Stimulated activated CD8-positive, alpha-beta memory T cell treated with anti-CD3 and anti-CD28 coated beads, Interleukin-15, amount 100 ng/mL, for 1 hour (primary cell): Measurements from ENCODE around the gene TMEM132D.

Experiments
- DNase-seq: peaks from one replicate; pipeline ENCODE4 v3.0.0-alpha.2; 2020; ENCODE audit warnings: low read depth

The TMEM132D gene

GRCh38 chr12:129723260-129723659 lies 180.6 kb downstream of the TMEM132D start:
- DNase-seq: no peak

GRCh38 chr12:129720618-129721017 lies 183.2 kb downstream of the TMEM132D start:
- no peak for DNase-seq

DNA sequence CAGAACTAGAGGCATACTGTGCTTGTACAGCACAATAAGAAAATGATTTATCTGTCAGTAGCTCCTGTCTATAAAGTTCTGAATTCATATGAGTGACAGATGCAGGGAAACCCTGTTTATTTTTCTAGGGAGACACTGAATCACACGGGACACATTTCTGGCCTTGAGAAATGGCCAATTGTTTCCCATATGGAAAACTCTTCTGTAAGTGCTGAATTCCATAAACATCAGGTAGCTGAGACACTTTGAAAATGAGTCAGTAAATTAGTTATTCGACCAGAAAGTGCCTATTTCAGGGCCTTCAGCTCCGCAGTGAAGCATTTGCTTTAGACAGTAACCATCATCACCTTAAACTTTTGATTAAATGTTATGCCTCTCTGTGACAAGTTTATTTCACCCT lies 184.4 kb downstream of the TMEM132D start:
- DNase-seq: no peak

GRCh38 chr12:129717438-129717837 lies 186.4 kb downstream of the TMEM132D start:
- no peak for DNase-seq

DNA sequence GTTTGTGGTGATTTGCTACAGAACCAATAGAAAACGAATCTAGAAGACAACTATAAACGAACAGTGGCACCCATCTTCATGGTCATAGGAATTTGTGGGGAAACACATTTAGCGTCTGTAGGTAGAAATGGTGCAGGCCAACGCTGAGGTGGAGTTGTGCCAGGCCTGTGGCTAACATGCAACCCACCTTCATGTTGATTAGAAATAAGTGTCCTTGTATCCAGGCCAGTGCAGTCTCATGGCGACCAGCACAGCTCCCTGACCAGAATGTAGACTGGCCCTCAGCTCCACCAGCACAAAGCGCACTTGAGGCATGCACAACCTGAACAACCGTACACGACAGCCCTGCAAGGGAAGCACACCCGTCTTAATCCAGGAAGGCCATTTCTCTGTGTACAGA lies 187.0 kb downstream of the TMEM132D start:
- no peak for DNase-seq

GRCh38 chr12:129706716-129707115 lies 197.1 kb downstream of the TMEM132D start:
- no peak for DNase-seq

DNA sequence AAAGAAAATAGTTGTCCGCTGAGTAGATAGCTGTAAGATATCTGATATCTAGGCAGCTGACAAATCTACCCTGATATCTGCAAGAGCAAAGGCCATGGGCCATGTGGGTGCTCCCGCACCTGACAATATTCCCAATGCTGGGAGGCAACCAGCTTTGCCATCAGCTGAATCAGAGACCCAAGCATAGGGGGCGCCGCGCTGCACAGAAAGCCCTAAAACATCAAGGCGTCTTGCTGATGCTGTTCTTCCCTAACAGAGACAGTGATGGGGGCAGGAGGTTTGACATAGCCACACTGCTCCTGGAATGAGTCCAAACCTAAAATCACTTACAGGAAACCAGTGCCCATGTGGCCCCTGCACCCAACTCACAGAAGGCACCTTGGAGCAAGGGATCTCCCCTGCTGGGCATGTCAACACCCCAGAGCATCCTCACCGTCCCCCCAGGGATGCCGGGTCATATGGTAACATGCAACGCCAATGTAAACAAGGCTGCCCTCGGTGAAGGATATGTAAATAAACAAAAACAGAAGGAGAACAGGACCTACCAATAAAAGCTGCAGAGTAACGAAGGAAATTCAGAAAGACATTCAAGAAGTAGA lies 199.5 kb downstream of the TMEM132D start:
- DNase-seq: no peak

DNA sequence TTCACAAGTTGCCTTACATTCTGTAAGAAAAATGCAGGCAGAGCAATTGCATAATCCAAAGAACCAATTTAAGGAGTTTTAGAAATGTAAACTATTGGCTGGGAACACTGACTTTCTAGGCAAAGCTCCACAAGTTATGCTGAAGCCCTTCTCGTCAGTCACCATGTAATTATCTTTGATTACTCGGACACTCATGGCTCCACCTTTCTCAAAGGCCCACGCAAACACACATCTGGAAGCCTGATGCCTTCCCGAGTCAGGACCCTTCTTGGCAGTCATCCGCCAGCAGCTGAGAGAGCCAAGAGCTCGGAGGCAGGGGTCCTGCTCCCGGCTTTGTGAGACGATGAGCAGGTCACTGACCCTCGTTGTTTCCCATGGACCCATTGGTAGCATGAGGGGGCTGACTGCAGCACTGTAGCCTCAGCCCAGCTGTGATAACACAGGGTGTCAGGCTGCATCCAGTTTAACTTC lies 202.2 kb downstream of the TMEM132D start:
- no peak for DNase-seq

GRCh38 chr12:129700036-129700435 lies 203.8 kb downstream of the TMEM132D start:
- DNase-seq: no peak

- DNase-seq: no peak
Observed at GRCh38 chr12:129696926-129697325, 206.9 kb downstream of the TMEM132D start.

- no peak for DNase-seq
Observed at GRCh38 chr12:129696405-129696804, 207.4 kb downstream of the TMEM132D start.

DNA sequence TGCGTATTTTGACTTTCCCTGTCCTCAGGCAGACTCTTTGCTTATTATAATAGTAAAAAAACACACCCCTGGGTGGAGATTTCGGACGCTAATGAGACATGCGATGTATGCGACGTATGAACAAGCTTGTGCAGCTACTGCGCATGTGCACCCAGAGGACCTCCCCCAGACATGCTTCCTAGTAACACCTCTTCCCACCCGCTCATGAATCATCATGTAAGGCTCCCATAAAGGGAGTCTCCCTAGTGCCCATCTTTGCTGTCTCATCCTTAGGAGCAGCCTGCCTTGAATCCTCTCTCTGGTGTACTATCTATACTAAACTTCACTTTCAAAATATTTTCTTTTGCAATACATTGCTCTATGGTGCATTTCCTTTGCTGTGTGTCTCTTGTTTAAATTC lies 210.1 kb downstream of the TMEM132D start:
- DNase-seq: no peak

DNA sequence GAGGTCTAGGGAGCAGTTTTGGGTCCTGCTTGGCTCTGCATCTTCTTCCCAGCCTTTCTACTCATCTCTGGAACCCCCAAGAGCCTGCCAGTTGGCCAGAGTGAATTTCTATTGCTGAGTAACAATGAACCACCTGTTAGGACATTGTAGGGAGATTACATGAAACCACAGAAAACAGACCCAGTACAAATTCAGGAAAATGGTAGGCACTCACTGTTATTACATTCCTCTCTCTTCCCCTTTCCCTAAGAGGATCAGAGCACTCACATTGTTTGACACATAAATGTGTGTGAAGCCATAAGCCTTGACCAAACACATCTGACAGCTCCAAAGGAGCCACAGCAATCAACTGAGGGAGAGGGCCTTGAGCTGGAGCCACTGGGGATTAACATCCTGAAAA lies 216.1 kb downstream of the TMEM132D start:
- no peak for DNase-seq

GRCh38 chr12:129681830-129682229 lies 222.0 kb downstream of the TMEM132D start:
- no peak for DNase-seq

DNA sequence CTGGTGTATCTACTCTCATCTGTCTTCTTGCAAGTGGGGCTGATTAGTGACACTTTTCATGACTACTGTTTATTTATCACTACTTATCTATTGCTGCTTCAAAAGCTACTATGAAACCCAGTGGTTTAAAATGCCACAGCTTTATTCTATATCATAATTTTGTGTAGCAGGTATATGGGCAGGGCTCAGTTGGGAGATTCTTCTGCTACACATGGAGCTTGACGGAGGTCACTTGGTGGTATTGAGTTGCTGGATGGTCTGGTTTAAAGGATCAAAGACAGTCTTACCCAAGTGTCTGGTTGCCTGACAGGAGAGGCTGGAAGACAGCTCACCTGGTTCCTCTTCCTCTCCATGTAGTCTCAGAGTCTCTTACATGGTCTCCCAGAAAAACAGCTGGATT lies 222.7 kb downstream of the TMEM132D start:
- DNase-seq: no peak

- DNase-seq: no peak
Observed at GRCh38 chr12:129676411-129676810, 227.4 kb downstream of the TMEM132D start.

GRCh38 chr12:129675947-129676346 lies 227.9 kb downstream of the TMEM132D start:
- DNase-seq: no peak

DNA sequence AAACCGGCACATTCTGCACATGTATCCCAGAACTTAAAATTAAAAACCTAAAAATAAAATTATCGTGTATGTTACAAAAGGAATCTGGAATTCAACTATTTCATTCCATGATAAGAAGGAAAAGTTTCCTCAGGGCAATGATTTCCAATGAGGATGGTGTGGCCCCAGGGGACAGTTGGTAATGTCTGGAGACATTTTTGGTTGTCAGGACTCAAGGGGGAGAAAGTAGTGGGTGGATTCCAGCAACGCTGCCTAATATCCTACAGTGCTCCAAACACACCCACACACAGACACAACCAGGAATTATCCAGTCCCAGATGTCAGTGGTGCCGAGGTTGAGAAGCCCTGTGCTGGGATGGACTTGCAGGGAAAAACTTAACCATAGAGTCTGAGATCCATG lies 228.3 kb downstream of the TMEM132D start:
- DNase-seq: no peak

DNA sequence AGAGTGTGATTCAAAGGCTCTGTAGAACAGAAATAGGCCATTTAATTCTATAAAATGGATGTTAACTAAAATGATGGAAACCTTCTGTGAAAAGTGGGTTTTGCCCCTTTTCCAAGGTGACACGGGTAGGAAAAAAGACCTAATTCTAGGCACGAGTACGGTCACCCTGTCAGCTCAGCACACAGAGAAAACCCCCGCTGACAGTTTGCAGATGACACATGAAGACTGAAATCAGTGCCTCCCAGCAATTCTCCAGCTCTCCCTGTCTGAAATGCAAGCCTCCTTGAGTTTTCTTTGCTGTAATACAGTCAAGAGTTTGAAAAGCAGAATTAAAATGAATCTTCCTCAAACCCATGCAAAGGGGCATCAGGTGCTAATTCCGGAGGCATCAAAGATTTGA lies 230.0 kb downstream of the TMEM132D start:
- DNase-seq: no peak

DNA sequence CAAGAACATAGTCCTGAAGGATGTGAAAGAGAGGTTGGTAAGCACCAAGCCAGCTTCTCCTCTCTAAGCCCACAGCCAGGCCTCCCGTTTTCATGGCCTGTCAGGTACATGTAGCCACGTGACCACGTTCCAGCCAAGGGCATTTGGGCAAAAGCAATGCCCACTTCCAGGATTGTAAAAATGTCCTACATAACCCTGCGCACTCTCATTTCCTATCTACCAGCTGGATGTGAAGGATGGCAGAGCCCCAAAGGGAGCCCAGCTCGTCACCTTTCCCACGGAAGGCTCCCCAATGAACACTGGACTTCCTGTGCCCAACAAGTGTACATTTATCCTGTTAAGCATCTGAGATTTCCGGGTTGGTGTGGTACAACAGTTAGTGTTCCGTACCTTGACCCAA lies 231.7 kb downstream of the TMEM132D start:
- DNase-seq: no peak

DNA sequence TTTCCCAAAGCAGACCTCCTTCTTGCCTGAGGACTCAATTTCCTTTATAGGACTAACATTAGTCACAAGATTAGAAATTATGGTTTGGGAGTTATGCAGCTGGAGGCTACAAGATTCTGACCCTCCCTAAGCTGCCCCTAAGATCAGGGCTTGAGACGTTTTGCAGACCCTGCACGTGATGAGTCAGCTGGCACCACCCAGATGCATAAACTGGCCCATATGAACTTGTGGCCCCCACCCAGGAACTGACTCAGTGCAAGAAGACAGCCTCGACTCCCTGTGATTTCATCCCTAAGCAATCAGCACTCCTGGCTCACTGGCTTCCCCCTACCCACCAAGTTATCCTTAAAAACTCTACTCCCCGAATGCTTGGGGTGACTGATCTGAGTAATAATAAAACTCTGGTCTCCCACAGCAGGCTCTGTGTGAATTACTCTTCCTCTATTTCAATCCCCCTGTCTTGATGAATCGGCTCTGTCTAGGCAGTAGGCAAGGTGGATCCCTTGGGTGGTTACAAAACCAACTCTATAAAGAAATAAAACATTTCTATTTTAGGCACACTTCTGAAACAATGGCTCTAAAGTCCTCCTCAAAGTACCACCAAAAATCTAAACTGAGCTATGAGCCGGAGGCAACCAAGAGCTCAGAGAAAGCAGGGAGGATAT lies 233.4 kb downstream of the TMEM132D start:
- DNase-seq: no peak

DNA sequence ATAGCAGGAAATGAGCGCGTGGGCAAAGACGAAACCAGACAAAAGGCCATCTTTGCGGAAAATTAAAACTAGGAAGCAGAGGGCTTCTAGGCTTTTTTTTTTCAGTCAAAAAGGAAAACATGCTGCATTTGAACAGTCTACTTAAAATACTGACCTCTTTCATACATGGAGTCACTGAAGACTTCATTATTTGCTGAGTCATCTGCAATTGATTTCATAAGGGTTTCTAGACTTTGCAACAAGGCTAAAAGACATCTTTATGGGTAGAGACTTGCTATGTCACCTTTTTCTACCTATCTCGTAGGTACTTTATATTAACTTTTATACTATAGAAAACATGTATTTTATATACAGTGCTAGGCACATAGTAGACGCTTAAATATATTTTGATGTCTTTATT lies 238.4 kb downstream of the TMEM132D start:
- no peak for DNase-seq

DNA sequence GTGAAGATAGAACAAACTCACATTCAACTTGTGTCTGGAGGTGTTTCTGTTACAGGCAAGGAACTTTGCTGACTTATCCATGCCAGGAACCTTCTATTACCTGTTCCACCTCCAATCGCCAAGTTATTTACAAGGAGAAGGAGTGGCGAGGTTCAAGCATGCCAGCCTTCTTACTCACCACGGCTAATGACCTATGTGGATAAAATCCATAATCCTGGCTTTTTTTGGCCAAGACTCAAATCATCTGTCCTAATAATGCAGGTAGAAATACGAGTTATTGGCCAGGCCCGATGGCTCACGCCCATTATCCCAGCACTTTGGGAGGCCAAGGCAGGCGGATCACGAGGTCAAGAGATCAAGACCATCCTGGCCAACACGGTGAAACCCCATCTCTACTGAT lies 241.6 kb downstream of the TMEM132D start:
- DNase-seq: no peak

- DNase-seq: no peak
Observed at GRCh38 chr12:129660946-129661345, 242.9 kb downstream of the TMEM132D start.
